GM21825 (cell line): ENCODE data around the gene PRIMPOL.
"Not testable (repeated sequence)": the region's sequence is repeated elsewhere in the genome, so short reads cannot be mapped to it uniquely, and the experiment has no call there.

Experiments used
- ATAC-seq: cut with Tn5 transposase; IDR thresholded peaks from one replicate; pipeline ENCODE4 v1.9.1; 2021; ENCODE audit warnings: mild to moderate bottlenecking, moderate library complexity; ENCODE audit not compliant: unreplicated experiment

Gene PRIMPOL

DNA sequence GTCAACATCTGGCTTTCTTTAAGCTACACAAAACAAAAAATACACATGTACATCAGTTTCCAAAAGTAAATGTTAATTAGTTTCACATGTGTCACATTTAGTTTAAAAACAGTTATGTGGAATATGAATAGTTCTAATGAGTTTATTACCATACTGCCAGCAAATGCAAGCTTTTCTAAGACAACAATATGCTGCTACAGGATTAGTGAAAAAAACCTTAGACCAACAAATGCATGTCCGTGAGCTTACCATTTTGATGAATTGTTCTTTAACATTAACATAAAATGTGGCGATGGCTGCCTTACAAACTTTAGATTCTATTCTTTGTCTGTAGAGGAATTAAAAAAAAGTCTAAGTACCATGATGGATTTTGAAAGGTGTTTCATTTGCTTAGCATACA, 52.6 kb downstream of the PRIMPOL start:
- no peak for ATAC-seq

DNA sequence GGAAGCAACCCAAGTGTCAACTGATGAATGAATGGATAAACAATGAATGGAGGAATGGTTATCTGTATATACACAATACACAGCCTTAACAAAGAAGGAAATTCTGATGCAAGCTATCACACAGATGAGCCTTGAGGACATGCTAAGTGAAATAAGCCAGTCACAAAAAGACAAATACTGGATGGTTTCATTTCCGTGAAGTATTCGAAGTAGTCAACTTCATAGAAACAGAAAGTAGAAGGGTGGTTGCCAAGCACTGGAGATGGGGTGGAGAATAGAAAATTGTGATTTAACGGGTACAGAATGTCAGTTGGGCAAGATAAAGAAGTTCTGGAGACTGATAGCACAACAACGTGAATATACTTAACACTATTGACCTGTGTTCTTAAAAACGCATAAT, 56.2 kb downstream of the PRIMPOL start:
- ATAC-seq, result no peak

DNA sequence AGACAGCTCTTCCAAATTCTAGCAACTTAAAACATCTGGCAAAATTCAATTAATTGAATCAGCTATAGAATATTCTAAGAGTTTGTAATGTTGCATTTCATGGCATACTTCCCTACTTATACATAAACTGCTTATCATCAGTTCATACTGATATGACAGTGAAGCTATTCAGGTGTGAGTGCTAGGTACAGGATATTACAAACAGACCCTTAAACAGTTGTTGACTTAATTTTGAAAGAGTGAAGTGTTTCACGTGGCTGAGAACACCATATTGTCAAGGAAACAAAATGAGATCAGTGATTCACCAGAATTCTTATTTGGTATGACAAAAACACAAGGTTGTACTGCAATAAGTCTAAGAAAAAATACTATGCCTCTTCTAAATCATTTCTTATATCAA, 56.9 kb downstream of the PRIMPOL start:
- no peak for ATAC-seq

DNA sequence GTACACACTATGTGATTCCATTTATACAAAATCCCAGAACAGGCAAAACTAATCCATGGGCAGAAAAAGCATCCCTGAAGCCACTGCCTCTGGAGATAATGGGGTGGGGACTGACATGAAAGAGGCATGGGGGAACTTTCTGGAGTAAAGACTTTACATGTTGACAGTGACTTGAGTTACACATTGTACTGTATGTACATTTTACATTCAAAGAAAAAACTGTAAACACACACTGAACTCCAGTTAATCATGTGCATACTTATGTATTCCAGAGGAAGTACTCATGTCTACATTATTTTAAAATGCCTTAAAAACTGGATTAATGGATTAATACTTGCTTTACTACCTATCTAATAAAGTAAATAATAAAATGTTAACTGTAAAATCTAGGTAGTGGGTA, 62.8 kb downstream of the PRIMPOL start:
- ATAC-seq, result no peak

DNA sequence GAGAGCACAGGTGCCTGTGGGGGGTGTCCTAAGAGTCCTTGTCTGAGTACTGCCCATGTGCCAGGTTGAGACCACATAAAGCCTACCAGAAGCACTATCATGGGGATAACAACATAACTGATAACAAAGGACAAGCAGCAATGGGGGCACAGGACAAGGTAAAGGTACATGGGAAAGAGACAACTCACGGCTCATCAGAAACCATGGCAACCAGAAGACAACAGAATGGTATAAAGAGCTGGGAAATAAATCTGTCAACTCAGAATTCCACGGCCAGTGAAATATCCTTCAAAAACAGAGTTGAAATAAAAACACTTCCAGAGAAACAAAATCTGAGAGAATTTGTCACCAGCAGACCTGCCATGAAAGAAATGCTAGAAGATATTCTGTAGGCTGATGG, 64.3 kb downstream of the PRIMPOL start:
- no peak for ATAC-seq

DNA sequence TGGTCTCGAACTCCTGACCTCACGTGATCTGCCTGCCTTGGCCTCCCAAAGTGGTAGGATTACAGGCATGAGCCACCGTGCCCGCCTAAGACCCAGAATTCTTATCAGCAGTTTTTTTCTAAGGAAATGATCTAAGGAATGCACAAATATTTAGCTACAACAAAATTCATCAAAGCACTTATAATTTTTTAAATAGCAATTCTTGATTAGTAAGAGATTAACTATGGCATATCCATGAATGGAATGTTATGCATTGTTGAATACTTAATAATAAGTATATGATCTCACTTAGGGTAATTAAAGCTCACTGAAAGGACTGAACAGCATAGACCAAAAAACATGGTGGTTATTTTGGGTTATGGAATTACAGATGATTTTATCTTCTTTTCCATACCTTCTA, 66.0 kb downstream of the PRIMPOL start:
- ATAC-seq, result no peak

DNA sequence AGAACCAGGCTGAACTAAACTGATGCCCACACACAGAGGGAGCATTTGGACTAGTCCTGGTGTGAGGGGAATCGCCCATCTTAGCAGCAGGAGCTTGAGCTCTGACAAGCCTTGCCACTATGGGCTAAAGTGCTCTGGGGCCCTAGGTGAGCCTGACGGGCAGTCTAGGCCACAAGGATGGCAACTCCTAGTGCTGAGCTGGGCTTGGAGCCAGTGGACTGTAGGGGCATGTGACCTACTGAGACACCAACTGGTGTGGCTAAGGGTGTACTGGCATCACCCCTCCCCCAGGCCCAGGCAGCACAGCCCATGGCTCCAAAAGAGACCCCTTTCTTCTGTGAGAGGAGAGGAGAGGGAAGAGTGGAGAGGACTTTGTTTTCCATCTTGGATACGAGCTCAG, 69.9 kb downstream of the PRIMPOL start:
- ATAC-seq, result no peak

DNA sequence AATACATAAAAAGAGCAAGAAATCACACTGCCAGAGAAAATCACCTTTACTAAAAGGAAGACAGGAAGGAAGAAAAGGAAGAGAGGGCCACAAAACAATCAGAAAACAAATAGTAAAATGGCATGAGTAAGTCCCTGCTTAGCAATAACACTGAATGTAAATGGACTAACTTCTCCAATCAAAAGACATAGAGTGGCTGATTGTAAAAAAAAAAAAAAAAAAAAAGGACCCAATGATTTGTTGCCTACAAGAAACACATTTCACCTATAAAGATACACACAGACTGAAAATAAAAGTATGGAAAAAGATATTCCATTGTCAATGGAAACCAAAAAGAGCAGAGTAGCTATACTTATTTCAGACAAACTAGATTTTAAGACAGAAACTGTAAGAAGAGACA, 71.7 kb downstream of the PRIMPOL start:
- ATAC-seq, result no peak

DNA sequence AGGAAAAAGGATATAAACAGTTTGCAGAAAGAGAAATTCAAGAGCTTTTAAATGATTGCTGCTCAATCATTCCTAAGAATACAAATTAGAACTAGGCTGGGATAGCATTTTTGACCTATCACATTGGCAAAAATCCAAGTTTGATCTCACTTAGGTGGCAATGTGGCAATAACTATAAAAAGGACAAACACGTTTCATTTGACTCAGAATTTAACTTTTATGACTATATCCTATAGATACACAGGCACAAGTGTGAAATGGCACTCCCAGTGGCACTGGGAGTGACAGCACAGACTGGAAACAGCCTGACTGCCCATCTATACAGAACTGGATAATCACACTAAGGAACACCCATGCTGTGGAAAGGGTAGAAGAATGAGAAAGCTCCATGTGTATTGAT, 73.3 kb downstream of the PRIMPOL start:
- no peak for ATAC-seq

DNA sequence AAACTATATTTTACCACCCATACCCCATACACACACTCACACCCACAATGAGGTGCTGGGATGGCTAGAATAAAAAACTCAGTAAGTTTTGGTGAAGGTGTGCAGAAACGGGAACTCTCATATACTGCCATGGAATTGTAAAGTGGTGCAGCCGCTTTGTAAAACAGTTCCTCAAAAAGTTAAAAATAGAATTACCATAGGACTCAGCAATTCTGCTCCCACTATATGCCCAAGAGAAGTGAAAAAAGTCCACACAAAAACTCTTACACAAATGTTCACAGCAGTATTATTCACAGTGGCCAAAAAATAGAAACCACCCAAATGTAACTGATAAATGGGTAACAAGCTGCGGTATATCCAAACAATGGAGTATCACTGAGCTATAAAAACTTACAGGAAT, 77.9 kb downstream of the PRIMPOL start:
- ATAC-seq, result no peak

DNA sequence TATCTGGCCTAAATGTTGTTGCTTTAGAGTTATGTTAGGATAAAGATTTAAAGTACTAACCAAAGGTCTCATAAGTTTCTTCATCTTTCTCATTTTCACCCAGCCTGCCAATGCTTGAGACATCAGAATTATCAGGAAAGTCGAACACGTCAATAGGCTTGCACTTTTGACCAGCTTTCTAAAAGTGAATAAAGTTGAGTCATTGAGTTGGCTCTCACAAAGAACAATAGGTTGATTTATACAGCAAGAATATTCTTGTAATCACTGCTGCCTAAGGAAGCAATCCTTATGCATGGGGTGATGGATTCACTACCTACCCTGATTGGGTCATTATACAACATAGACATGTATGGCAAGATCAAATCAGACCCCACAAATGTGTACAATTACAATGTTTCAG, 79.3 kb downstream of the PRIMPOL start:
- ATAC-seq, result no peak

DNA sequence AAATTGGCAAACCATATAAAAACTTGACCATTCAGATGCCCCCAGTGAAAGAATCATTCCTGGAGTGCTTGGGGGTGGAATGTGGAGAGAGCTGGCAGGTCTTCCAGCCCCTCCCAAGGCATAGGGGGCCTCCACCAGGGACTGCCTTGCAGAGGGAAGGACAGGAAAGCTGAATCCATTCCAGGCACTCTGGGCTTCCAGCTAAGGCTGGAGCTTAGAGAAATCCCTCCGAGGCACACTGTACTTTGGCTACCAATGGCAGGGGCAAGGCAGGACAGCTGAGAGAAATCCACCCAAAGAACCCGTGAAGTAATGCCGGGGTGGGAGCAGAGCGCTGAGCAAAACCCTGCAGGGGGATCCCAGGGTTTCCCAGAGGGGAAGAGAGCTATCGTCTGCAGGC, 80.4 kb downstream of the PRIMPOL start:
- ATAC-seq, result no peak

DNA sequence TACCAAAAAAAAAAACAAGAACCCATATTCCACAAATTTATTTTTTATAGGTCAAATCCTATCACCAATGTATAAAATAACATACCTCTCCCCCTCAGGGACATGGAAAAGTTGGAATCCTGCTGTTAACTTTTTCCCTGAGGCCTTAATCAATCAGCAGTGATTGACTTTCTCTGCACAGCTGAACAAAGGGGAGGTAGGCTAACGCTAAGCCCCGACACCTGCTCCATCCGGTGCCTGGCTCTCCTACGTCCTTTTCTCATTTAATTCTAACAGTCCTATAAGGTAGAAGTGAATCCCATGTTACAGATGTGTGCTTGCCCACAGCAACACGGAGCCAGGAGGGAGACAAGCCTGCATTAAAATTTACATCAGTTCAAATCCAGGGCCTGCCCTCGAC, 81.5 kb downstream of the PRIMPOL start:
- ATAC-seq, result no peak

DNA sequence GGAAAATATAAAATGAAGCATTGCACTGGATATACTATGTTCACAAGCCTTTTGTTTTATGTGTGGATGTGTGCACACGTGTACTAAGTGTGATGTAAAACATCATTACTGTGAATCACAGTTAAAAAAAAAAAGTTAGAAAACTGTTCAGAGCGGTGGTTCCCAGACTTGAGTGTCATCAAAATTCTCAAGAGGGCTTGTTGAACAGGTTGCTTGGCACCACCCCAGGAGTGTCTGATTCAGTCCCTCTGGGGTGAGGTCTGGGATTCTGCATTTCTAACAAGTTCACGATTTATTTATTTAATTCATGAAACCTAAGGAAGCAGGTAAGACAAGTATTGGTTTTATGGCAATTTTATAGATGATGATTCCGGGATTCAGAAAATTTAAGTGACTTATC, 82.6 kb downstream of the PRIMPOL start:
- ATAC-seq, result no peak

DNA sequence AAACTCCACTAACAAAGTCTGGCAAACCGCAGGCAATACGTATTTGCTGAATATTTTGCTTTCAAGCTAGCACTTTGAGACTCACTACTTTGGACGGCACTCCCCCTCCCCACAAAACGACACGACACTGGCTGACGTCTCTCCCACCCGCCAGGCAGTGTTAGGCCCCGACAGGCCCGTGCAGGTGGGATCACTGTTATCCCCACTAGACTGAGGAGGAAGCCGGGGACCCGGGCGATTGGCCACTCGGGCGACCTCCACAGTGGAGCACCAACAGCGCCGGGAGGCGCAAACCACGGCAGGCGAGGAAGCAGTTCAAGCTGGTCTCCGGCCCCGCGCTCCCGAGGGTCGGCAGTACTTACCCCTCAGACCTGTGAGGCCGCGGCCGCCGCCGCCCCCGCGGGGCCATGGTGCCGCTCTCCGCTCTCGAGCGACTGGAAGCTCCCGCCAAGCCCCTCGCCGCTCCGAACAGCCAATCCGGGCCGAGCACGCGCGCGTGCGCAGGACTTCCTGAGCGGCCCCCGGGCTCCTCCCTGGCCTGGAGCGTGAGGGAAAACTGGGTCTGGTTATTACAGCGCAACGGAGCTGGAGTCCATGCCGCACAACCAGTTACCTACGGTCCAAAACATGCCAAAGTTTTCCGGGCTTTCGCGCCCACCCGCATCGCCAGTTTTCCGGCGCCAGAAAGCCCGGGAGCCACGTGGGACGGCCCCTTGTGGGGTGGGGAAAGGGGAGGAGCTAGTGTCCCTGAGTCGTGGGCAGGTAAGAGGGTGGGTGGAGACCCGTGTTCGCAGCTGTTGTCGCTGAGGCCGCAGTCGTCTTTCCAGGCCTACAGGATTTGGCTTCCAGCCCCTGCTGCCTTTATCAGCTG, 84.4 kb downstream of the PRIMPOL start, which contains the start of gene CENPU:
Gene CENPU, minus strand, starts transcription at position 443 of the 871 bp plus-strand sequence. Its CDS starts 34 bp downstream, at position 409.
- ATAC-seq, result peak; percentile 94

DNA sequence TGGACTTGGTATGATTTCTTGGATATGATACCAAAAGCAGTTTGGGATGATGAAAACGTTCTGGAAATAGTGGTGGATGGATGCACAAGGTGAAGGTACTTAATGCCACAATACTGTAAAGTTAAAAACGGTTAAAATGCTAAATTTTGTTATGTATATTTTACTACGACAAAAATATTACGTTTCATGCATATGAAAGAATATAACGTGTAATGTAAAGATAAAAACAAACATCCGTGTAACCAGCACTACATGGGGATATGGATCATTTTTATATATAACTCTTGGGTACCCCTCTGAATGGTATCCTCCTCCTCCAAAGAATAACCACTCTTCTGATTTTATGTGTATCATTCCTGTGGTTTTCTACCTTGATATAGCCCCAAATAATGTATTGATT, 85.2 kb downstream of the PRIMPOL start:
- no peak for ATAC-seq

DNA sequence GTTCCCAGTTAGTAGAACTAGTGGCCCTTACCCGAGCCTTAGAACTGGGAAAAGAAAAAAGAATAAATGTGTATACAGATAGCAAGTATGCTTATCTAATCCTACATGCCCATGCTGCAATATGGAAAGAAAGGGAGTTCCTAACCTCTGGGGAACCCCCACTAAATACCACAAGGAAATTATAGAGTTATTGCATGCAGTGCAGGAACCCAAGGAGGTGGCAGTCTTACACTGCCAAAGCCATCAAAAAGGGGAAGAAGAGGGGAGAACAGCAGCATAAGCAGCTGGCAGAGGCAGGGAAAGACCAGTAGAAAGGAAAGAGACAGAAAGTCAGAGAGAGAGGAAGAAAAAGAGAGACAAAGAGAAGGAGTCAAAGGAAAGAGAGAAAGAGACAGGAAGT, 90.0 kb downstream of the PRIMPOL start:
- not testable (repeated sequence) for ATAC-seq

DNA sequence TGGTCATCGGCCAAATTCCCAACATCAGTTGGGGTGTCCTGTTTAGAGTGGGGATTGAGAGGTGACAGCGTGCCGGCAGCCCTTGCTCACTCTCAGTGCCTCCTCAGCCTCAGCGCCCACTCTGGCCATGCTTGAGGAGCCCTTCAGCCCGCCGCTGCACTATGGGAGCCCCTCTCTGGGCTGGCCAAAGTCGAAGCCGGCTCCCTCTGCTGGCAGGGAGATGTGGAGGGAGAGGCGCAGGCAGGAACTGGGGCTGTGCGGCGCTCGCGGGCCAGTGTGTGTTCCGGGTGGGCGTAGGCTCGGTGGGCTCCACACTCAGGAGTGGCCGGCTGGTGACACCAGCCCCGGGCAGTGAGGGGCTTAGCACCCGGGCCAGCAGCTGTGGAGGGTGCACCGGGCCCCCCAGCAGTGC, 91.4 kb downstream of the PRIMPOL start:
- ATAC-seq, result no peak

DNA sequence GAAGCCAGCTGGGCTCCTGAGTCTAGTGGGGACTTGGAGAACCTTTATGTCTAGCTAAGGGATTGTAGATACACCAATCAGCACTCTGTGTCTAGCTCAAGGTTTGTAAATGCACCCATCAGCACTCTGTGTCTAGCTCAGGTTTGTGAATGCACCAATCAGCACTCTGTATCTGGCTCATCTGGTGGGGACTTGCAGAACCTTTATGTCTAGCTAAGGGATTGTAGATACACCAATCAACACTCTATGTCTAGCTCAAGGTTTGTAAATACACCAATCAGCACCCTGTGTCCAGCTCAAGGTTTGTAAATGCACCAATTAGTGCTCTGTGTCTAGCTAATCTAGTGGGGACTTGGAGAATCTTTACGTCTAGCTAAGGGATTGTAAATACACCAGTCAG, 92.1 kb downstream of the PRIMPOL start:
- ATAC-seq, result not testable (repeated sequence)

DNA sequence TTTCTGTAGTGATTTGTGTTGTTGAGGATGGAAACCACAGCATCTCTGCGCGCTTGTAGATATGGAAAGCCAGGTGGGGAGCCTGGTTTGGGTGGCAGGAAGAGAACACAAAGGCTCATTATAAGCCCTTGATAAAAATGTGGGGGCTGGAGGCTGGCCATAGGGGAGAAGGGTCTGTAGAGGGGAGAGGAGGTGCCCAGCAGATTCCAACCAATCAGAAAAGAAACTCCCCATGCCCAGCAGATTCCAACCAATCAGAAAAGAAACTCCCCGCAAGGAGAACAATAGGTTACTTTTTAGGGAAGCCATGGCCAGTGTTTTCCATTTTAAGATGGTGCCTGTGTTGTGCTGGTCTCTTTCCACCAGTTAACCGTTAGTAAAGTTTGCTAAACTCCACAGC, 94.1 kb downstream of the PRIMPOL start:
- ATAC-seq, result no peak

DNA sequence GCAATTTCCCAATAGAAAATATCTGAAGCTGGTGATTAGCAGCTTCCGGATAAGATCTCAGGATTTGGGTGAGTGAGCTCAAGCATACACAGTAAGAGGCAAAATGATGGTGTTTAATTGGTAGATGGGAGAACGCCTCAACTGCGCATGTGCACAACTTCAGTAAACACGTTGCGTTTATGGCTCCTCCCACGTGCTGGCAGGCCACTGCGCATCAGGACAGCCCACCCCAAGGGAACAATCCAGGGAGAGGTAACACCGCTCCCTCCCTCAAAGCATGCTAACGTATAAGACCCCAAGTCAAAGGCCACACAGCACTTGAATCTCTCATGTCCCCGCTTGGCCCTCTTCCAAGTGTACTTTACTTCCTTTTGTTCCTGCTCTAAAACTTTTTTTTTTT, 94.7 kb downstream of the PRIMPOL start:
- ATAC-seq, result no peak
